ENCODE data around the gene WDR88.

GRCh38 chr19:33220735-33221134 lies 88.8 kb downstream of the WDR88 start:
- no peak for TF ChIP-seq POLR2A (IDR thresholded peaks at IDR 0.05)
- TF ChIP-seq, protein P1, sequence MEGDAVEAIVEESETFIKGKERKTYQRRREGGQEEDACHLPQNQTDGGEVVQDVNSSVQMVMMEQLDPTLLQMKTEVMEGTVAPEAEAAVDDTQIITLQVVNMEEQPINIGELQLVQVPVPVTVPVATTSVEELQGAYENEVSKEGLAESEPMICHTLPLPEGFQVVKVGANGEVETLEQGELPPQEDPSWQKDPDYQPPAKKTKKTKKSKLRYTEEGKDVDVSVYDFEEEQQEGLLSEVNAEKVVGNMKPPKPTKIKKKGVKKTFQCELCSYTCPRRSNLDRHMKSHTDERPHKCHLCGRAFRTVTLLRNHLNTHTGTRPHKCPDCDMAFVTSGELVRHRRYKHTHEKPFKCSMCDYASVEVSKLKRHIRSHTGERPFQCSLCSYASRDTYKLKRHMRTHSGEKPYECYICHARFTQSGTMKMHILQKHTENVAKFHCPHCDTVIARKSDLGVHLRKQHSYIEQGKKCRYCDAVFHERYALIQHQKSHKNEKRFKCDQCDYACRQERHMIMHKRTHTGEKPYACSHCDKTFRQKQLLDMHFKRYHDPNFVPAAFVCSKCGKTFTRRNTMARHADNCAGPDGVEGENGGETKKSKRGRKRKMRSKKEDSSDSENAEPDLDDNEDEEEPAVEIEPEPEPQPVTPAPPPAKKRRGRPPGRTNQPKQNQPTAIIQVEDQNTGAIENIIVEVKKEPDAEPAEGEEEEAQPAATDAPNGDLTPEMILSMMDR (IDR thresholded peaks at IDR 0.05): no peak
